Chondrocyte (in vitro differentiated cells): ENCODE measurements around the gene C1orf87. TPM values are rescaled to one million over a fixed set of nuclear protein-coding genes. Genes with fewer than 3 reads are reported as not detected.
A peak's percentile ranks its signal among the peaks of the same experiment; 100 is the strongest.

Source experiments
- DNase-seq: peaks from one replicate; pipeline ENCODE4 v3.0.0; 2021; ENCODE audit warnings: mixed read lengths, low spot score
- H3K27ac Mint-ChIP-seq: one replicate; pipeline ENCODE4 v1.8.0; 2021; ENCODE audit warnings: mild to moderate bottlenecking, moderate library complexity, mixed read lengths; ENCODE audit not compliant: unreplicated experiment
- H3K27me3 Mint-ChIP-seq: 2 replicates; pipeline ENCODE4 v1.8.0; 2021; ENCODE audit warnings: low read depth, mixed read lengths
- H3K36me3 Mint-ChIP-seq: 2 replicates; pipeline ENCODE4 v1.8.0; 2021; ENCODE audit warnings: low read depth, mixed read lengths
- H3K4me1 Mint-ChIP-seq: 2 replicates; pipeline ENCODE4 v1.8.0; 2021; ENCODE audit warnings: low read depth, mild to moderate bottlenecking, mixed read lengths
- H3K4me3 Mint-ChIP-seq: one replicate; pipeline ENCODE4 v1.8.0; 2021; ENCODE audit warnings: mild to moderate bottlenecking, moderate library complexity, mixed read lengths; ENCODE audit not compliant: unreplicated experiment
- H3K9me3 Mint-ChIP-seq: 2 replicates; pipeline ENCODE4 v1.8.0; 2021; ENCODE audit warnings: low read depth, mixed read lengths
- CTCF ChIP-seq: fragments of 200-600 bp; sonication (generic); IDR thresholded peaks from 2 replicates; pipeline ENCODE4 v1.5.0; 2021; ENCODE audit warnings: antibody characterized with exemption, mild to moderate bottlenecking, moderate library complexity
- total RNA-seq: library from RNA; stranded (reverse); gene quantifications from 3 replicates; pipeline ENCODE4 v1.2.1, GENCODE V29; 2021

Gene C1orf87
- total RNA-seq, 1 donor from 2014 or later: not detected

- TF ChIP-seq CTCF: peak; percentile 23
- no peaks in the 10 kb centered on the region for H3K9me3 Mint-ChIP-seq
- DNase-seq: no peak
- no peaks in the 10 kb centered on the region for H3K4me1 Mint-ChIP-seq
- no peak overlapping the region for H3K4me3 Mint-ChIP-seq
- no peaks in the 10 kb centered on the region for H3K36me3 Mint-ChIP-seq
- H3K27me3 Mint-ChIP-seq: peaks cover 6% of the 10 kb centered on the region
- no peak overlapping the region for H3K27ac Mint-ChIP-seq
These were observed 121.5 kb downstream of the C1orf87 start for GRCh38 chr1:59952065-59952464.

- no peaks in the 10 kb centered on the region for H3K4me1 Mint-ChIP-seq
- H3K4me3 Mint-ChIP-seq: no peak overlapping the region
These were observed 123.9 kb downstream of the C1orf87 start for GRCh38 chr1:59949648-59950047.

GRCh38 chr1:59948990-59949389 lies 124.6 kb downstream of the C1orf87 start:
- Mint-ChIP-seq H3K9me3 (no peaks in the 10 kb centered on the region), H3K27me3 (peaks cover 6% of the 10 kb centered on the region)

More at GRCh38 chr1:59949648-59950047, 123.9 kb downstream of the C1orf87 start:
- H3K27me3 Mint-ChIP-seq: peaks cover 6% of the 10 kb centered on the region
- no peak for TF ChIP-seq CTCF
- no peaks in the 10 kb centered on the region for H3K36me3 Mint-ChIP-seq
- DNase-seq: no peak
- no peaks in the 10 kb centered on the region for H3K9me3 Mint-ChIP-seq
- no peak overlapping the region for H3K27ac Mint-ChIP-seq

GRCh38 chr1:59947047-59947938 lies 126.3 kb downstream of the C1orf87 start:
- DNase-seq: no peak
- no peaks in the 10 kb centered on the region for H3K4me1 Mint-ChIP-seq
- H3K4me3 Mint-ChIP-seq: no peak overlapping the region
- no peak overlapping the region for H3K27ac Mint-ChIP-seq
- peaks cover 14% of the 10 kb centered on the region for H3K27me3 Mint-ChIP-seq
- TF ChIP-seq CTCF: peak; percentile 94
- H3K9me3 Mint-ChIP-seq: no peaks in the 10 kb centered on the region
- no peaks in the 10 kb centered on the region for H3K36me3 Mint-ChIP-seq

More at GRCh38 chr1:59948990-59949389, 124.6 kb downstream of the C1orf87 start:
- no peak overlapping the region for H3K4me3 Mint-ChIP-seq
- DNase-seq: no peak
- no peak for TF ChIP-seq CTCF
- no peak overlapping the region for H3K27ac Mint-ChIP-seq
- no peaks in the 10 kb centered on the region for H3K36me3 Mint-ChIP-seq
- H3K4me1 Mint-ChIP-seq: no peaks in the 10 kb centered on the region

GRCh38 chr1:59945790-59946189 lies 127.8 kb downstream of the C1orf87 start:
- DNase-seq: no peak
- no peaks in the 10 kb centered on the region for H3K36me3 Mint-ChIP-seq
- no peak overlapping the region for H3K27ac Mint-ChIP-seq
- TF ChIP-seq CTCF: no peak
- no peaks in the 10 kb centered on the region for H3K9me3 Mint-ChIP-seq
- no peaks in the 10 kb centered on the region for H3K4me1 Mint-ChIP-seq
- H3K27me3 Mint-ChIP-seq: peaks cover 17% of the 10 kb centered on the region
- no peak overlapping the region for H3K4me3 Mint-ChIP-seq

Other genes starting within 250 kb of the C1orf87 start
- 0.22 to 0.44 TPM (median 0.32 TPM) in 3 replicates for gene CYP2J2, start 147.0 kb downstream of the C1orf87 start, total RNA-seq